ENCODE measurements around the gene PRRT1B. TPM values are rescaled to one million over a fixed set of nuclear protein-coding genes. Genes with fewer than 3 reads are reported as not detected.

Gene PRRT1B
- total RNA-seq, 2 donors from 2014 or later, result 2.0 to 4.5 TPM

- Histone ChIP-seq H3K27me3 (no peaks in the 10 kb centered on the region), H3K9ac (ENCODE audit: low read depth in 2 of 2, low read length in 2 of 2) (no peak overlapping the region), H3K9me3 (no peaks in the 10 kb centered on the region), H3K4me3 (no peak overlapping the region), H3K27ac (no peak overlapping the region), H3K4me1 (no peaks in the 10 kb centered on the region), H3K36me3 (peaks cover 11% of the 10 kb centered on the region)
- intact Hi-C loops (cut with DNase I), result no loop called here
- no peak for DNase-seq
- no peak for TF ChIP-seq CTCF (IDR thresholded peaks at IDR 0.05)
These were observed 33.6 kb downstream of the PRRT1B start for GRCh38 chr9:131578731-131579504.

- DNase-seq, result no peak
These were observed 34.5 kb downstream of the PRRT1B start for GRCh38 chr9:131579789-131580211.

GRCh38 chr9:131580358-131580757, 35.0 kb downstream of the PRRT1B start:
- no peak for TF ChIP-seq CTCF (IDR thresholded peaks at IDR 0.05)
- peaks cover 11% of the 10 kb centered on the region for H3K36me3 ChIP-seq
- no peaks in the 10 kb centered on the region for H3K9me3 ChIP-seq
- no peaks in the 10 kb centered on the region for H3K4me1 ChIP-seq
- no peak overlapping the region for H3K4me3 ChIP-seq
- no peak overlapping the region for H3K27ac ChIP-seq
- H3K27me3 ChIP-seq, result no peaks in the 10 kb centered on the region
- H3K9ac ChIP-seq (ENCODE audit: low read depth in 2 of 2, low read length in 2 of 2), result no peak overlapping the region
- DNase-seq, result no peak
- intact Hi-C loops (cut with DNase I), result no loop called here

More at GRCh38 chr9:131579789-131580211, 34.5 kb downstream of the PRRT1B start:
- no peak overlapping the region for H3K27ac ChIP-seq
- no peak for TF ChIP-seq CTCF (IDR thresholded peaks at IDR 0.05)
- no peaks in the 10 kb centered on the region for H3K4me1 ChIP-seq
- intact Hi-C loops (cut with DNase I), result no loop called here
- no peaks in the 10 kb centered on the region for H3K9me3 ChIP-seq
- H3K4me3 ChIP-seq, result no peak overlapping the region
- H3K9ac ChIP-seq (ENCODE audit: low read depth in 2 of 2, low read length in 2 of 2), result no peak overlapping the region
- H3K27me3 ChIP-seq, result no peaks in the 10 kb centered on the region
- peaks cover 11% of the 10 kb centered on the region for H3K36me3 ChIP-seq

DNA sequence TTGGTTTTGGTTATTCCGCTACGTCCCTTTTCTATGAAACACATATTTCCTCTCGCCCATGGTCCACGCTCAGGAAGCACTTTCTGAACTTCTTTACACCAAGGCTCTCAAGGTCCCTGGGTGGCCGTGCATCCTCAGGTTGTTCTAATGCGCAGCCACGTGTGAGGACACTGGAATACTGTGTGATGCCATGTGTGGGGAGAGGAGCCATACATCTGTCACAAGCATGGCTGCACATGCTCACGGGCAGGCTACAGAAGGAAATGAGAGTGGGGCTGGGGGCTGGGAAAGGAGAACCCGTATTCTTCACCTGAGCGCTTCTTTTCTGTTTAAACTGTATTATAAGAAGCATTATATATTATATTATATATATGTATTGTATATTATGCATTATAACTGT, 36.7 kb downstream of the PRRT1B start:
- no peaks in the 10 kb centered on the region for H3K27me3 ChIP-seq
- no peak for TF ChIP-seq CTCF (IDR thresholded peaks at IDR 0.05)
- no peak overlapping the region for H3K27ac ChIP-seq
- peaks cover 11% of the 10 kb centered on the region for H3K36me3 ChIP-seq
- intact Hi-C loops (cut with DNase I), result no loop called here
- H3K4me3 ChIP-seq, result no peak overlapping the region
- H3K4me1 ChIP-seq, result no peaks in the 10 kb centered on the region
- DNase-seq, result no peak
- H3K9me3 ChIP-seq, result no peaks in the 10 kb centered on the region
- H3K9ac ChIP-seq (ENCODE audit: low read depth in 2 of 2, low read length in 2 of 2), result no peak overlapping the region

DNA sequence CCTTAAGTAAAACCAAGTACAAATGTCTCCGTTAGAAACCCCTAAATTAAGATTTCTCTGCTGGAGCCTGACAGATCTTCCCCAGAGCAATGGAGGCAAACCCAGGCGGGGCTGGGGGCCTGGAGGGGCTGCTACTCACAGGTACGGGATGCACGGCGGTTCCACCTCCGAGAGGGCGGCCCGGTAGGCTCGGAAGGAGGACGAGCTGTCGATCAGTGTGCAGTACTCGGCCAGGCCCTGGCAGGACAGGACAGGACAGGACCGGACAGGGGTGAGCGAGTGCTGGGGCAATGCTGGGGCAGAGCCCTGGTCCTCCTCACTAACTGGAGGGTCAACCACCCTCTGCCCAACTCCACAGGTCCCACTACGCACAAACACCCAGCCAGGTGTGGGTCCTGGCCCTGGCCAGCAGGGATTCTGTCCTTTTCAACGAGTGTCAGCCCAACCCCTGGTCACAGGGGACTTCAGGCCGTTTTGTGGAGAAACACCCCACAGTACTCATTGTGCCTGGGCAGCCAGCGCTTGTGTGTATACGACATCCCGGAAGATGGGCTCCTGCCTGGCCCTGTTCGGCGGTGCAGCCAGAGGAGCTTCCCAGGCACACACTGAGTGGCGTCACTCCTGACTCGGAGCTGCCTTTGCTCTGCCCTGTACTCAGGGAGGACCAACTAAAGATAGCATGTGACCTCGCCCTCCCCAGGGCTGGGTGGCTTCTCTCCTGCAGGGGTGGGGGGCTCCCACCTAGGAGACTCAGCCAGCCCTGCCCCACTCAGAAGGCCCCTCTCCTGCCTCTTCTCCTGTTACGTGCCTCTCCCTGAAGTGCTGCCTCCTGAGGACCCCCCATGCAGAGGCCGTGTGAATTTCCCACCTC, 37.4 kb downstream of the PRRT1B start:
- Histone ChIP-seq H3K9me3 (no peaks in the 10 kb centered on the region), H3K27me3 (no peaks in the 10 kb centered on the region), H3K27ac (no peak overlapping the region), H3K4me1 (no peaks in the 10 kb centered on the region), H3K36me3 (peaks cover 12% of the 10 kb centered on the region), H3K4me3 (no peak overlapping the region), H3K9ac (ENCODE audit: low read depth in 2 of 2, low read length in 2 of 2) (no peak overlapping the region)
- intact Hi-C loops (cut with DNase I), result no loop called here
- TF ChIP-seq CTCF (IDR thresholded peaks at IDR 0.05), result no peak
- no peak for DNase-seq
